Adrenal gland (tissue), 12 donors: ENCODE data around the gene RYR2. TPM values are rescaled to one million over a fixed set of nuclear protein-coding genes. Genes with fewer than 3 reads are reported as not detected.

Experiments
- DNase-seq, 7 donors: peaks; one replicate each; pipeline ENCODE4 v3.0.0-alpha.2; 2019 to 2020
- H3K27ac ChIP-seq, 5 donors: fragments of 200-600 bp; sonication (generic) in 4 of 5; 1 replicate in 3 of 5; 2 replicates in 2 of 5; pipeline versions ENCODE4 v1.5.1 to v1.8.0; 2016 to 2020; ENCODE audit warnings: mild to moderate bottlenecking in 1 of 5
- H3K27me3 ChIP-seq: fragments of 200-600 bp; 2 replicates; pipeline ENCODE4 v1.8.0; 2021
- H3K36me3 ChIP-seq, 2 donors: fragments of 200-600 bp; replicated peaks in 1 of 2; 1 replicate in 1 of 2; 2 replicates in 1 of 2; pipeline versions ENCODE4 v1.5.1 to v1.8.0; 2018 to 2022
- H3K4me1 ChIP-seq, 2 donors: fragments of 200-600 bp; replicated peaks in 1 of 2; 1 replicate in 1 of 2; 2 replicates in 1 of 2; pipeline versions ENCODE4 v1.5.1 to v1.8.0; 2018 to 2021
- H3K4me3 ChIP-seq, 4 donors: fragments of 200-600 bp; sonication (generic) in 3 of 4; one replicate each; pipeline ENCODE4 v1.5.1; 2016 to 2018
- H3K9me3 ChIP-seq, 3 donors: fragments of 200-600 bp; sonication (generic) in 1 of 3; replicated peaks in 1 of 3; 1 replicate in 2 of 3; 2 replicates in 1 of 3; pipeline versions ENCODE4 v1.5.1 to v1.8.0; 2016 to 2021
- POLR2A ChIP-seq, 2 donors: fragments of 450-650 bp; IDR thresholded peaks; one replicate each; pipeline ENCODE4 v1.6.1; 2017; ENCODE audit warnings: antibody characterized with exemption in 2 of 2, mild to moderate bottlenecking in 2 of 2, moderate library complexity in 1 of 2
- WGBS, 4 donors: extraction: QIAGEN DNeasy Blood & Tissue Kit in 2 of 4; methylation state at CpG; one replicate each; pipeline versions ENCODE4 v1.1.5 to v1.1.7; 2013 to 2017; 5-methylcytosine and 5-hydroxymethylcytosine counted together
- intact Hi-C, 2 donors: fragments of 100-400 bp; cut with DNase I; formaldehyde crosslinking; loops; one replicate each; pipeline versions ENCODE4 v1.14.1 to v1.15.0; 2022 to 2023
- polyA plus RNA-seq, 3 donors: library from polyadenylated mRNA; stranded (reverse); fragments of 200-250 nt in 2 of 3; fragments of 350-450 nt in 1 of 3; fragmentation: Illumina TruSeq in 1 of 3; extraction: RNeasy Lipid Tissue Mini Kit (QIAGEN cat#74804) in 1 of 3; gene quantifications; one replicate each; pipeline ENCODE4 v1.2.3, GENCODE V29; 2013 to 2014
- total RNA-seq, 9 donors: library from RNA; depleted of rRNA in 4 of 9; stranded (reverse); fragments of >200 nt in 4 of 9; fragments of 120-200 nt in 1 of 9; fragmentation: NEBNext Ultra II Directional in 1 of 9; extraction: Animal tissue kit (Norgen Biotek cat#: 25700) in 1 of 9; gene quantifications; one replicate each; pipeline versions ENCODE4 v1.1.0 to v1.2.4, GENCODE V29; 2013 to 2023
- TF ChIP-seq, protein P1 (sequence below), 6 experiments: fragments of 450-650 bp in 4 of 6; fragments of 200-600 bp in 2 of 6; sonication (generic) in 1 of 6; IDR thresholded peaks; 1 replicate in 5 of 6; 2 replicates in 1 of 6; pipeline versions ENCODE4 v1.5.1 to v1.8.0; 2016 to 2021; ENCODE audit warnings: antibody characterized with exemption in 6 of 6, mild to moderate bottlenecking in 2 of 6, moderate library complexity in 1 of 6
- donor health status: healthy with polysubstance abuse.
- donor health status: Bipolar disorder and iron deficiency.
- donor health status: DM: yes; HTN: yes; CAD: no.
- donor health status: DM: no; HTN: no; CAD: no.
- donor health status: DM: no; HTN: no; CAD: no.
- donor health status: DM: yes; HTN: yes; CAD: no.

The RYR2 gene
- total and polyA plus RNA-seq, 12 donors = 0.07 to 6.3 (median 0.18) TPM; not detected in 1

DNA sequence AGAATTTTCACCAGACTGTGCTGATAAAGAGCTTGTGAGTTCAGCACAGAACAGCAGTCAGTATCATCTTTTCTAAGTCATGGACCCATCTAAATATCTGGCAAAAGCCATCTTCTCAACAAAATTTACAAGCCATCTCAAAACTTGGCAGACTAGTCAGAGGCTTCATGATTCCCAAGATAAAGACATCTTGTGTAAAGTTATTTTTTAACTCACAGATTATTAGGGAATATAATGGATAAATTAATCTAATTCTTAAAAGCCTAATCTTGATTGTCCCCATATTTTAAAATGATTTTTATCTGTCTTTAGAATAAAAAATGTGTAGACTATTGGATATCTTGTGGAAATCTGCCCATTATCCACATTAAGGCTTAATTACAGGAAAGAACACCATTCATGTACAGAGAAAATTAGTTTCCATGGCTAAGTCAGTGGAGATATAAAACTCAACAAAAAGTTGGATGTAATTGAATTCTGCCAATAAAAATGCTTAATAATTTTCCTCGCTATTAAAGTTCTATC lies 688.9 kb downstream of the RYR2 start:
- 80 to 90% (median 83%) methylated on average over 1 of the region's 1 CpG for WGBS, 4 donors
- no peaks in the 10 kb centered on the region for H3K9me3 ChIP-seq
- intact Hi-C loops = no loop called here
- H3K4me3 ChIP-seq = no peak overlapping the region
- TF ChIP-seq POLR2A (IDR thresholded peaks at IDR 0.05) = no peak
- TF ChIP-seq, protein P1, sequence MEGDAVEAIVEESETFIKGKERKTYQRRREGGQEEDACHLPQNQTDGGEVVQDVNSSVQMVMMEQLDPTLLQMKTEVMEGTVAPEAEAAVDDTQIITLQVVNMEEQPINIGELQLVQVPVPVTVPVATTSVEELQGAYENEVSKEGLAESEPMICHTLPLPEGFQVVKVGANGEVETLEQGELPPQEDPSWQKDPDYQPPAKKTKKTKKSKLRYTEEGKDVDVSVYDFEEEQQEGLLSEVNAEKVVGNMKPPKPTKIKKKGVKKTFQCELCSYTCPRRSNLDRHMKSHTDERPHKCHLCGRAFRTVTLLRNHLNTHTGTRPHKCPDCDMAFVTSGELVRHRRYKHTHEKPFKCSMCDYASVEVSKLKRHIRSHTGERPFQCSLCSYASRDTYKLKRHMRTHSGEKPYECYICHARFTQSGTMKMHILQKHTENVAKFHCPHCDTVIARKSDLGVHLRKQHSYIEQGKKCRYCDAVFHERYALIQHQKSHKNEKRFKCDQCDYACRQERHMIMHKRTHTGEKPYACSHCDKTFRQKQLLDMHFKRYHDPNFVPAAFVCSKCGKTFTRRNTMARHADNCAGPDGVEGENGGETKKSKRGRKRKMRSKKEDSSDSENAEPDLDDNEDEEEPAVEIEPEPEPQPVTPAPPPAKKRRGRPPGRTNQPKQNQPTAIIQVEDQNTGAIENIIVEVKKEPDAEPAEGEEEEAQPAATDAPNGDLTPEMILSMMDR (IDR thresholded peaks at IDR 0.05) = no peak
- H3K4me1 ChIP-seq = no peaks in the 10 kb centered on the region
- H3K36me3 ChIP-seq = no peaks in the 10 kb centered on the region
- no peaks in the 10 kb centered on the region for H3K27me3 ChIP-seq
- H3K27ac ChIP-seq = no peak overlapping the region
- no peak for DNase-seq

DNA sequence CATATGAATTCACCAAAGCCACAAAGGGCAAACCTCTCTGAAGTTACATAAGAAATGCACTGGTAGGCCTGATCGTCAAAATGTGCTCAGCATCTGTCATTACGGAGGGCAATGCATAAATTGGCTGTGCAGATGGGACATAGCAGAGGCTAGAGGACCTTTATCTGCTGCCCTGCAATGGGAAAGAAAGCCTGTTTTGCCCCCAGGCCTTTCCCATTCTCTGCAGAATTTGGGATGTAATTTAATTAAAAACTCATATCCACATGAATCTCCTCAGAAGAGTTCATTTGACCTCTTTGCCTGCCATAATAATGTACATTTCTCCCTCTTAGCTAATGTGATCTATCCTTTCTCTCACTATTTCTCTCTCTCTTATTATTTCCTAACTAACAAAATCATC lies 690.7 kb downstream of the RYR2 start:
- Histone ChIP-seq H3K27me3 (no peaks in the 10 kb centered on the region), H3K9me3 (no peaks in the 10 kb centered on the region), H3K4me1 (no peaks in the 10 kb centered on the region), H3K4me3 (no peak overlapping the region), H3K27ac (no peak overlapping the region), H3K36me3 (no peaks in the 10 kb centered on the region)
- DNase-seq = no peak
- WGBS, 4 donors = 81 to 93% (median 87%) methylated on average over 2 of the region's 2 CpGs
- no peak for TF ChIP-seq POLR2A (IDR thresholded peaks at IDR 0.05)
- TF ChIP-seq, protein P1 (IDR thresholded peaks at IDR 0.05) = no peak
- intact Hi-C loops = no loop called here

DNA sequence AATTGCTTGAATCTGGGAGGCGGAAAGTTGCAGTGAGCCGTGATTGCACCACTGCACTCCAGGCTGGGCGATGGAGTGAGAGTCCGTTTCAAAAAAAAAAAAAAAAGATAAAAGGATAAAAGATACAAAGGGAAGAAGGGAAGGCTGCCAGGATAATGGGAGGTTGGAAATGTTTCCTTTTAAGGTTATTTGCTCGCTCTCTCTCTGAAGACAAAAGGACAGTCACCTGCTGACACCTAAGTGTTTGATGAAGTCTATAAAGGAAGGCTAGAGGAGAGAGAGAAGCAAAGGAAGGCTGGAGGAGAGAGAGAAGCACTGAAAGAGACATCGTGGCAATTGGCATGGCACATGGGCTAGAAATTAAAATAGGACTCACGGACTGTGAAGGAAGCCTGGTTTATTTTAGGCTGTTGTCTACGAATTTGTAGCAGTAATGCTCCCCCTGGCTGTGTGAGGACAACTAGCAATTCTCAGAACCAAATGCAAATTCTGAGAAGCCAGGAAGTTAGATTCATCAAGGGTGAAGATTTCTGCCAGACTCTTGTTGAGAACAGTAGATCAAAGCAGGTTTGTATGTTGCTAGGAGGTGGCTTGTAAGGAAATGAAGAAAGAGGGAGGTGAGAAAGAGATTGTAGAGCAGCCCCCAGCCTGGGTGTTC lies 694.5 kb downstream of the RYR2 start:
- no peak for DNase-seq
- no peak for TF ChIP-seq POLR2A (IDR thresholded peaks at IDR 0.05)
- TF ChIP-seq, protein P1 (IDR thresholded peaks at IDR 0.05) = no peak
- Histone ChIP-seq H3K27ac (no peak overlapping the region), H3K4me1 (no peaks in the 10 kb centered on the region), H3K36me3 (no peaks in the 10 kb centered on the region), H3K4me3 (no peak overlapping the region), H3K27me3 (no peaks in the 10 kb centered on the region), H3K9me3 (no peaks in the 10 kb centered on the region)
- 55 to 61% (median 57%) methylated on average over 8 of the region's 8 CpGs for WGBS, 4 donors
- intact Hi-C loops = no loop called here

DNA sequence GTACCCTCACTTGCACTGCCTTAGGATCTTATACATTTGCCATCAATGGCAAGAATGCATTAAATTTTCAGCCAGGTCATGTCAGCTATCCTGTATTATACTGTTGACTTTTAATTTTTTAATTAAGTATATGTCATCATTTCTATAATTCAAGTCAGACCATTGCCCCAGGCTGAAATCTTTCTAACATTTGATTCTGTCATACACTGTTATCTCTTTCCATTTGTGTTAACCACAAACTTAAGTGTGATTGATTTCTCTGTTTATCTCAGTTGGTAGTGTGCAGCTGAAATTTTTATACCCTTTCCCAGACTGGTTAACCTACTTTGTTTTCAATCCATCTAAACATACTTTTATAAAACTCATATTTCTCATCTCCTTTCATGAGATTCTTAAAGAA lies 695.5 kb downstream of the RYR2 start:
- DNase-seq = no peak
- Histone ChIP-seq H3K27me3 (no peaks in the 10 kb centered on the region), H3K36me3 (no peaks in the 10 kb centered on the region), H3K27ac (no peak overlapping the region), H3K4me1 (no peaks in the 10 kb centered on the region), H3K9me3 (no peaks in the 10 kb centered on the region), H3K4me3 (no peak overlapping the region)
- no peak for TF ChIP-seq POLR2A (IDR thresholded peaks at IDR 0.05)
- TF ChIP-seq, protein P1 (IDR thresholded peaks at IDR 0.05) = no peak
- intact Hi-C loops = no loop called here
